GM12878 (cell line): Measurements from ENCODE around the gene TSNAX. TPM values are rescaled to one million over a fixed set of nuclear protein-coding genes. Genes with fewer than 3 reads are reported as not detected.

ENCODE experiments used
- ATAC-seq: fragments of 200-7000 bp; cut with Tn5 transposase; 3 replicates; pipeline ENCODE4 v1.9.1; 2020; ENCODE audit warnings: mild to moderate bottlenecking, moderate library complexity
- BruUV-seq: library from RNA; stranded (reverse); fragments of 400-500 nt; replicated peaks from 2 replicates; lab custom pipeline; 2021; lab: Mats Ljungman, UMichigan
- CTCF ChIA-PET: fragments of 300-600 bp; sonication (Branson Sonifier 250); formaldehyde crosslinking; extraction: SDS; loops from one replicate; lab custom pipeline; 2021; ENCODE audit warnings: inconsistent platforms; lab: Yijun Ruan, JAX
- POLR2A ChIA-PET: fragments of 350-600 bp; formaldehyde crosslinking; extraction: SDS; loops from one replicate; lab custom pipeline; 2021; ENCODE audit warnings: inconsistent platforms; lab: Charles Lee
- RAD21 ChIA-PET: fragments of 300-600 bp; sonication (Branson Sonifier 250); formaldehyde crosslinking; loops from one replicate; lab custom pipeline; 2023; ENCODE audit warnings: antibody characterized with exemption; ENCODE audit not compliant: unreplicated experiment; lab: Charles Lee
- SMC1A ChIA-PET: fragments of 300-600 bp; sonication (Branson Sonifier 250); formaldehyde crosslinking; loops from one replicate; lab custom pipeline; 2023; ENCODE audit not compliant: unreplicated experiment, uncharacterized antibody; lab: Charles Lee
- DNase-seq: peaks from one replicate; pipeline ENCODE4 v3.0.0-alpha.2; 2011; ENCODE audit warnings: low read depth, low spot score
- FAIRE-seq: peaks from 3 replicates; lab custom pipeline; 2011; peaks lifted over from hg19 to GRCh38; lab: Jason Lieb, UNC
- H2AFZ ChIP-seq: 2 replicates; pipeline ENCODE4 v1.6.0; 2011; ENCODE audit warnings: low read depth, low read length, control low read depth; ENCODE audit not compliant: control insufficient read depth
- H3K27ac ChIP-seq: 2 replicates; pipeline ENCODE4 v1.5.1; 2011; ENCODE audit warnings: control low read depth; ENCODE audit not compliant: control insufficient read depth, insufficient read depth
- H3K27me3 ChIP-seq, 2 experiments: replicated peaks in 1 of 2; 2 replicates each; pipeline versions ENCODE4 v1.6.0 to v1.6.1; 2011; ENCODE audit warnings: low read length in 1 of 2; ENCODE audit not compliant: control insufficient read depth in 2 of 2, insufficient read depth in 2 of 2
- H3K36me3 ChIP-seq, 2 experiments: 2 replicates each; pipeline ENCODE4 v1.5.1; 2011; ENCODE audit warnings: low read length in 1 of 2; ENCODE audit not compliant: control insufficient read depth in 2 of 2, insufficient read depth in 2 of 2
- H3K4me1 ChIP-seq: 2 replicates; pipeline ENCODE4 v1.6.1; 2011; ENCODE audit warnings: mild to moderate bottlenecking, low read length, moderate library complexity, mixed read lengths; ENCODE audit not compliant: control insufficient read depth, insufficient read depth
- H3K4me2 ChIP-seq: 2 replicates; pipeline ENCODE4 v1.6.0; 2011; ENCODE audit warnings: control low read depth; ENCODE audit not compliant: control insufficient read depth, insufficient read depth
- H3K4me3 ChIP-seq: fragments of 200-600 bp; sonication (generic); 2 replicates; pipeline ENCODE4 v1.5.1; 2016
- H3K79me2 ChIP-seq: 2 replicates; pipeline ENCODE4 v1.6.0; 2011; ENCODE audit warnings: low read length; ENCODE audit not compliant: control insufficient read depth, insufficient read depth
- H3K9ac ChIP-seq: 2 replicates; pipeline ENCODE4 v1.8.0; 2011; ENCODE audit warnings: low read length, control low read depth, mixed read lengths; ENCODE audit not compliant: control insufficient read depth, insufficient read depth
- H3K9me3 ChIP-seq: replicated peaks from 3 replicates; pipeline ENCODE4 v1.5.1; 2011; ENCODE audit warnings: mild to moderate bottlenecking, low read length; ENCODE audit not compliant: control insufficient read depth, insufficient read depth
- H4K20me1 ChIP-seq: 2 replicates; pipeline ENCODE4 v1.6.0; 2011; ENCODE audit not compliant: control insufficient read depth, insufficient read depth
- BCLAF1 ChIP-seq: fragments of 450-650 bp; IDR thresholded peaks from 2 replicates; pipeline ENCODE4 v1.6.1; 2017; ENCODE audit warnings: antibody characterized with exemption, mild to moderate bottlenecking, moderate library complexity
- CBFB ChIP-seq: IDR thresholded peaks from 2 replicates; pipeline ENCODE4 v1.6.1; 2016; ENCODE audit warnings: antibody characterized with exemption, low read depth
- CBX5 ChIP-seq: sonication (generic); IDR thresholded peaks from 2 replicates; pipeline ENCODE4 v1.6.1; 2016; ENCODE audit warnings: low read depth, moderate library complexity, mild to moderate bottlenecking, inconsistent platforms
- CHD4 ChIP-seq: fragments of 200-600 bp; sonication (generic); IDR thresholded peaks from 2 replicates; pipeline ENCODE4 v1.6.1; 2016; ENCODE audit warnings: mild to moderate bottlenecking
- E2F4 ChIP-seq: IDR thresholded peaks from 2 replicates; pipeline ENCODE4 v1.6.1; 2012; ENCODE audit warnings: low read depth, low read length, improper control_type of control experiment
- EZH2 ChIP-seq: IDR thresholded peaks from 2 replicates; pipeline ENCODE4 v1.6.1; 2012; ENCODE audit warnings: low read depth, mild to moderate bottlenecking, control low read depth, inconsistent platforms, low read length, borderline replicate concordance; ENCODE audit not compliant: control insufficient read depth
- HDAC6 ChIP-seq: fragments of 200-600 bp; sonication (generic); IDR thresholded peaks from one replicate; pipeline ENCODE4 v1.8.0; 2017; ENCODE audit warnings: antibody characterized with exemption; ENCODE audit not compliant: unreplicated experiment
- JUND ChIP-seq: IDR thresholded peaks from 2 replicates; pipeline ENCODE4 v1.6.1; 2012; ENCODE audit warnings: low read depth, mild to moderate bottlenecking, low read length, improper control_type of control experiment, moderate library complexity
- LARP7 ChIP-seq: fragments of 450-650 bp; IDR thresholded peaks from 2 replicates; pipeline ENCODE4 v1.6.1; 2017; ENCODE audit warnings: mild to moderate bottlenecking
- MEF2A ChIP-seq: IDR thresholded peaks from 2 replicates; pipeline ENCODE4 v1.6.1; 2011; ENCODE audit warnings: low read depth, mild to moderate bottlenecking, low read length, moderate library complexity; ENCODE audit not compliant: insufficient read depth
- MTA3 ChIP-seq: IDR thresholded peaks from 2 replicates; pipeline ENCODE4 v1.6.1; 2012; ENCODE audit warnings: low read length, inconsistent platforms, borderline replicate concordance
- NFIC ChIP-seq: IDR thresholded peaks from 2 replicates; pipeline ENCODE4 v1.6.1; 2012; ENCODE audit warnings: low read depth, mild to moderate bottlenecking, inconsistent platforms, low read length, moderate library complexity
- NFYA ChIP-seq: IDR thresholded peaks from 2 replicates; pipeline ENCODE4 v1.6.1; 2011; ENCODE audit warnings: low read depth, mild to moderate bottlenecking, low read length, improper control_type of control experiment, borderline replicate concordance
- SKIL ChIP-seq: fragments of 450-650 bp; IDR thresholded peaks from 2 replicates; pipeline ENCODE4 v1.6.1; 2017; ENCODE audit warnings: mild to moderate bottlenecking, low read depth, inconsistent platforms; ENCODE audit not compliant: poor library complexity, severe bottlenecking
- SP1 ChIP-seq: IDR thresholded peaks from one replicate; pipeline ENCODE4 v1.6.1; 2011; ENCODE audit warnings: low read depth, low read length
- ZNF687 ChIP-seq: fragments of 450-650 bp; IDR thresholded peaks from 2 replicates; pipeline ENCODE4 v1.6.1; 2017; ENCODE audit warnings: mild to moderate bottlenecking, moderate library complexity
- WGBS: methylation state at CpG from one replicate; pipeline ENCODE4 v1.1.6; 2016; ENCODE audit warnings: low lambda C conversion rate; ENCODE audit not compliant: insufficient replicate concordance, insufficient coverage; ENCODE audit errors: missing lambda C conversion rate; 5-methylcytosine and 5-hydroxymethylcytosine counted together
- in situ Hi-C: fragments of 300-500 bp; cut with MboI; formaldehyde crosslinking; loops from 9 replicates; pipeline ENCODE4 v1.14.3; 2018; ENCODE audit warnings: mixed read lengths
- intact Hi-C: fragments of 100-400 bp; cut with micrococcal nuclease; formaldehyde crosslinking; loops from one replicate; pipeline ENCODE4 v1.14.2; 2022; ENCODE audit not compliant: unreplicated experiment
- polyA plus RNA-seq, 11 experiments: library from polyadenylated mRNA; depleted of rRNA in 4 of 11; unstranded in 6 of 11; stranded (reverse) in 5 of 11; fragments of >200 nt; fragmentation: Nextera tagmentation in 4 of 11; fragmentation: Illumina TruSeq in 1 of 11; extraction: Ambion mirVana in 4 of 11; extraction: Trizol in 1 of 11; gene quantifications; 1 replicate in 1 of 11; 2 replicates in 10 of 11; pipeline versions ENCODE4 v1.2.1 to v1.2.3, GENCODE V29; 2011 to 2016; ENCODE audit warnings: inconsistent platforms in 2 of 11, missing spikeins in 2 of 11, low read depth in 1 of 11
- total RNA-seq, 4 experiments: library from RNA; depleted of rRNA in 3 of 4; stranded (reverse); fragments of >200 nt in 3 of 4; fragmentation: Illumina TruSeq in 1 of 4; extraction: Trizol in 1 of 4; gene quantifications; 2 replicates each; pipeline versions ENCODE4 v1.2.1 to v1.2.3, GENCODE V29; 2013 to 2021

Gene TSNAX
- total and polyA plus RNA-seq, 10 of the 15 experiments (the other 5 are each of a cell fraction or from before 2014, with no cell fraction given): 24.8 to 49.7 (median 35.6) TPM

GRCh38 chr1:231478811-231479210 lies 49.7 kb upstream of the TSNAX start:
- ChIA-PET RAD21 (no interaction called here), POLR2A (no interaction called here), CTCF (no interaction called here), SMC1A (no interaction called here)
- DNase-seq: no peak
- intact Hi-C loops (no loop called here), in situ Hi-C loops (no loop called here)
- Histone ChIP-seq H3K9me3 (no peaks in the 10 kb centered on the region), H3K27ac (no peak overlapping the region), H3K36me3 (no peaks in the 10 kb centered on the region), H3K4me2 (no peak overlapping the region), H3K9ac (no peak overlapping the region), H2AFZ (no peak overlapping the region), H3K4me3 (no peak overlapping the region), H3K4me1 (no peaks in the 10 kb centered on the region), H4K20me1 (no peaks in the 10 kb centered on the region), H3K79me2 (no peaks in the 10 kb centered on the region), H3K27me3 (no peaks in the 10 kb centered on the region)
- FAIRE-seq: no peak
- BruUV-seq: no TSS peak
- ATAC-seq: no peak
- 86% methylated on average over 8 of the region's 9 CpGs for WGBS
- TF ChIP-seq CBX5 (no peak), E2F4 (no peak), NFYA (no peak), SP1 (no peak), EZH2 (no peak), CBFB (no peak), NFIC (no peak), BCLAF1 (no peak), MEF2A (no peak), MTA3 (no peak), CHD4 (no peak), HDAC6 (no peak), JUND (no peak), LARP7 (no peak), ZNF687 (no peak), SKIL (no peak)
